IPS DF 6.9 (cell line): Measurements from ENCODE around the gene MRPL37.
A peak's percentile ranks its signal among the peaks of the same experiment; 100 is the strongest.

Source experiments
- DNase-seq: peaks from one replicate; pipeline ENCODE4 v3.0.0-alpha.2; 2013; ENCODE audit warnings: low read depth, low spot score
- H3K27ac ChIP-seq: one replicate; pipeline ENCODE4 v1.5.1; 2013; ENCODE audit warnings: low read length, control low read depth
- H3K27me3 ChIP-seq: 2 replicates; pipeline ENCODE4 v1.6.1; 2013; ENCODE audit warnings: mild to moderate bottlenecking, low read length; ENCODE audit not compliant: control insufficient read depth, insufficient read depth
- H3K36me3 ChIP-seq: 2 replicates; pipeline ENCODE4 v1.6.1; 2013; ENCODE audit warnings: low read length; ENCODE audit not compliant: control insufficient read depth, insufficient read depth
- H3K4me1 ChIP-seq: 2 replicates; pipeline ENCODE4 v1.6.1; 2013; ENCODE audit warnings: low read length; ENCODE audit not compliant: control insufficient read depth, insufficient read depth
- H3K4me3 ChIP-seq: 2 replicates; pipeline ENCODE4 v1.5.1; 2013; ENCODE audit warnings: mild to moderate bottlenecking, low read length
- H3K9me3 ChIP-seq: 2 replicates; pipeline ENCODE4 v1.6.1; 2013; ENCODE audit warnings: low read length, inconsistent platforms; ENCODE audit not compliant: control insufficient read depth, insufficient read depth
- WGBS: extraction: QIAGEN DNeasy Blood & Tissue Kit; methylation state at CpG from one replicate; pipeline ENCODE4 v1.1.7; 2013; ENCODE audit warnings: mixed read lengths, missing lambda C conversion rate; ENCODE audit not compliant: insufficient read length, insufficient coverage; 5-methylcytosine and 5-hydroxymethylcytosine counted together

MRPL37 gene

GRCh38 chr1:54199765-54200518 lies at the start of gene MRPL37, which contains the start of gene CYB5RL:
Gene MRPL37 (plus strand): TSS chr1:54200167. CDS start chr1:54200244, 77 bp downstream.
Gene CYB5RL (minus strand): TSS chr1:54200030. CDS start chr1:54195616, 4,414 bp downstream.
- Histone ChIP-seq H3K9me3 (no peaks in the 10 kb centered on the region), H3K4me3 (peak within 1 kb of the TSS; percentile 87), H3K27ac (no peak within 1 kb of the TSS), H3K36me3 (peaks cover 3% of the 10 kb centered on the region; the same call in 1 of the 2 replicates), H3K27me3 (no peaks in the 10 kb centered on the region), H3K4me1 (no peaks in the 10 kb centered on the region)
- peak; percentile 89 for DNase-seq
- no CpG with 5 or more reads among the region's 51 CpGs for WGBS

- Histone ChIP-seq H3K27ac (no peak overlapping the region), H3K4me3 (no peak overlapping the region), H3K36me3 (no peaks in the 10 kb centered on the region), H3K9me3 (no peaks in the 10 kb centered on the region), H3K27me3 (no peaks in the 10 kb centered on the region; the same call in 1 of the 2 replicates), H3K4me1 (no peaks in the 10 kb centered on the region; the same call in 1 of the 2 replicates)
- DNase-seq: no peak
- WGBS: no CpG with 5 or more reads among the region's 5 CpGs
Measured at GRCh38 chr1:54151013-54151412, 49.0 kb upstream of the MRPL37 start.

GRCh38 chr1:54152696-54153095 lies 47.3 kb upstream of the MRPL37 start, which contains the start of gene CDCP2:
Gene CDCP2 (minus strand): TSS chr1:54153000. CDS start chr1:54152922, 78 bp downstream.
- WGBS: no CpG with 5 or more reads among the region's 5 CpGs
- Histone ChIP-seq H3K9me3 (no peaks in the 10 kb centered on the region), H3K36me3 (no peaks in the 10 kb centered on the region), H3K4me3 (no peak within 1 kb of the TSS), H3K27ac (no peak within 1 kb of the TSS), H3K27me3 (no peaks in the 10 kb centered on the region; the same call in 1 of the 2 replicates), H3K4me1 (no peaks in the 10 kb centered on the region; the same call in 1 of the 2 replicates)
- DNase-seq: no peak

GRCh38 chr1:54153535-54154439 lies 46.2 kb upstream of the MRPL37 start:
- H3K27ac ChIP-seq: no peak overlapping the region
- H3K9me3 ChIP-seq: no peaks in the 10 kb centered on the region
- no peak overlapping the region for H3K4me3 ChIP-seq
- no peaks in the 10 kb centered on the region; the same call in 1 of the 2 replicates for H3K27me3 ChIP-seq
- H3K4me1 ChIP-seq: no peaks in the 10 kb centered on the region; the same call in 1 of the 2 replicates
- WGBS: no CpG with 5 or more reads among the region's 19 CpGs
- DNase-seq: peak; percentile 25
- H3K36me3 ChIP-seq: no peaks in the 10 kb centered on the region

- H3K27me3 ChIP-seq: no peaks in the 10 kb centered on the region
- DNase-seq: no peak
- H3K4me3 ChIP-seq: no peak overlapping the region
- H3K27ac ChIP-seq: no peak overlapping the region
- no CpG with 5 or more reads among the region's 3 CpGs for WGBS
- no peaks in the 10 kb centered on the region for H3K9me3 ChIP-seq
- no peaks in the 10 kb centered on the region; the same call in 1 of the 2 replicates for H3K4me1 ChIP-seq
- H3K36me3 ChIP-seq: no peaks in the 10 kb centered on the region
Measured at GRCh38 chr1:54156201-54156600, 43.8 kb upstream of the MRPL37 start.

GRCh38 chr1:54156986-54157385 lies 43.0 kb upstream of the MRPL37 start:
- H3K27me3 ChIP-seq: no peaks in the 10 kb centered on the region
- no CpG with 5 or more reads among the region's 7 CpGs for WGBS
- no peak overlapping the region for H3K4me3 ChIP-seq
- H3K36me3 ChIP-seq: no peaks in the 10 kb centered on the region
- H3K9me3 ChIP-seq: no peaks in the 10 kb centered on the region
- H3K4me1 ChIP-seq: no peaks in the 10 kb centered on the region; the same call in 1 of the 2 replicates
- no peak for DNase-seq
- H3K27ac ChIP-seq: no peak overlapping the region

GRCh38 chr1:54157401-54157800 lies 42.6 kb upstream of the MRPL37 start:
- no peak for DNase-seq
- Histone ChIP-seq H3K27me3 (no peaks in the 10 kb centered on the region), H3K36me3 (no peaks in the 10 kb centered on the region), H3K27ac (no peak overlapping the region), H3K4me3 (no peak overlapping the region), H3K4me1 (no peaks in the 10 kb centered on the region; the same call in 1 of the 2 replicates), H3K9me3 (no peaks in the 10 kb centered on the region)
- WGBS: no CpG with 5 or more reads among the region's 6 CpGs

GRCh38 chr1:54158071-54158470 lies 41.9 kb upstream of the MRPL37 start:
- H3K27me3 ChIP-seq: no peaks in the 10 kb centered on the region
- no CpG with 5 or more reads among the region's 3 CpGs for WGBS
- no peak for DNase-seq

GRCh38 chr1:54159733-54160316 lies 40.1 kb upstream of the MRPL37 start:
- no peaks in the 10 kb centered on the region for H3K27me3 ChIP-seq
- DNase-seq: no peak
- no CpG with 5 or more reads among the region's 4 CpGs for WGBS
- H3K27ac ChIP-seq: no peak overlapping the region
- H3K36me3 ChIP-seq: no peaks in the 10 kb centered on the region
- H3K4me3 ChIP-seq: no peak overlapping the region
- H3K9me3 ChIP-seq: no peaks in the 10 kb centered on the region
- H3K4me1 ChIP-seq: no peaks in the 10 kb centered on the region

More at GRCh38 chr1:54158071-54158470, 41.9 kb upstream of the MRPL37 start:
- no peaks in the 10 kb centered on the region for H3K36me3 ChIP-seq
- no peaks in the 10 kb centered on the region; the same call in 1 of the 2 replicates for H3K4me1 ChIP-seq
- no peak overlapping the region for H3K4me3 ChIP-seq
- H3K27ac ChIP-seq: no peak overlapping the region
- H3K9me3 ChIP-seq: no peaks in the 10 kb centered on the region

- H3K9me3 ChIP-seq: no peaks in the 10 kb centered on the region
- no peaks in the 10 kb centered on the region for H3K4me1 ChIP-seq
- no peaks in the 10 kb centered on the region for H3K36me3 ChIP-seq
- H3K27me3 ChIP-seq: no peaks in the 10 kb centered on the region
- no peak for DNase-seq
- WGBS: no CpG with 5 or more reads among the region's 3 CpGs
- H3K4me3 ChIP-seq: no peak overlapping the region
- H3K27ac ChIP-seq: no peak overlapping the region
Measured at GRCh38 chr1:54160351-54160750, 39.6 kb upstream of the MRPL37 start.
